ENCODE data around the gene IGF2BP2. TPM values are rescaled to one million over a fixed set of nuclear protein-coding genes. Genes with fewer than 3 reads are reported as not detected.

The IGF2BP2 gene
- total and polyA plus RNA-seq, 2 experiments from 2014 or later: 88.9 to 91.8 TPM

GRCh38 chr3:185759512-185759911 is 65.3 kb downstream of the IGF2BP2 start:
- H3K79me2 ChIP-seq: peaks cover 100% of the 10 kb centered on the region
- H3K4me3 ChIP-seq: no peak overlapping the region
- H3K27me3 ChIP-seq: no peaks in the 10 kb centered on the region
- no peak for DNase-seq (ENCODE audit: low spot score)
- 90% methylated on average over 6 of the region's 6 CpGs for WGBS (ENCODE audit: low lambda C conversion rate, missing lambda C conversion rate)
- H4K20me1 ChIP-seq (ENCODE audit: insufficient read depth, poor library complexity, severe bottlenecking): peaks cover 100% of the 10 kb centered on the region
- H3K27ac ChIP-seq: peak overlapping the region; percentile 55
- peak overlapping the region; percentile 10 for H3K4me2 ChIP-seq
- H3K9me2 ChIP-seq (replicated peaks; ENCODE audit: insufficient read depth): no peaks in the 10 kb centered on the region
- H3K4me1 ChIP-seq (ENCODE audit: insufficient read depth): peaks cover 53% of the 10 kb centered on the region
- TF ChIP-seq CTCF (IDR thresholded peaks at IDR 0.05; ENCODE audit: poor library complexity): no peak
- no peak for TF ChIP-seq EZH2 (IDR thresholded peaks at IDR 0.05; ENCODE audit: borderline replicate concordance)
- TF ChIP-seq EZH2phosphoT487 (IDR thresholded peaks at IDR 0.05; ENCODE audit: low read depth, severe bottlenecking, unreplicated experiment): no peak
- H3K9me3 ChIP-seq (ENCODE audit: low read depth): no peaks in the 10 kb centered on the region
- H3K36me3 ChIP-seq (replicated peaks; ENCODE audit: insufficient read depth, low read depth): no peaks in the 10 kb centered on the region
- no peak overlapping the region for H2AFZ ChIP-seq

DNA sequence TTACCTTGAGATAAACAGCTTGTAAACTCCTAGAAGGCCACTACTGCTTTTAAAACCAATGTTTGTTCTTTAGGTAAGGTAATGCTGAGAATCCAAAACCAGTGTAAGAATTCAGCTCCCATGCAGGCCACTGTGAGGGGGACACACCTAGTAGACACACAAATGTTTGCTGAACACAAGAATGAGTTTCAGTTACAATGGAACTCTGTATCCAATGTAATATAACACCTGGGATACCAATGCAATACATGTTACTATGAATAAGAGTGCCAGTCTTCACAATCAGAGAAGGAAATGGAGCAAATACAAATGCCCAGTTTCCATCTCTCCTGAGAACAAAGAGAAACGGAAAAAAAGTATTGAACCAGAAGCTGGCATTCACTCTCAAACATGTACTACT is 65.9 kb downstream of the IGF2BP2 start:
- no peak for DNase-seq (ENCODE audit: low spot score)
- 49% methylated on average over 1 of the region's 1 CpG for WGBS (ENCODE audit: low lambda C conversion rate, missing lambda C conversion rate)
- H3K9me2 ChIP-seq (replicated peaks; ENCODE audit: insufficient read depth): no peaks in the 10 kb centered on the region
- TF ChIP-seq EZH2 (IDR thresholded peaks at IDR 0.05; ENCODE audit: borderline replicate concordance) (no peak), EZH2phosphoT487 (IDR thresholded peaks at IDR 0.05; ENCODE audit: low read depth, severe bottlenecking, unreplicated experiment) (no peak)
- H3K27me3 ChIP-seq: no peaks in the 10 kb centered on the region
- peak overlapping the region; percentile 55 for H3K27ac ChIP-seq
- peaks cover 100% of the 10 kb centered on the region for H4K20me1 ChIP-seq (ENCODE audit: insufficient read depth, poor library complexity, severe bottlenecking)
- peaks cover 100% of the 10 kb centered on the region for H3K79me2 ChIP-seq
- peaks cover 47% of the 10 kb centered on the region for H3K4me1 ChIP-seq (ENCODE audit: insufficient read depth)
- H2AFZ ChIP-seq: no peak overlapping the region
- no peaks in the 10 kb centered on the region for H3K36me3 ChIP-seq (replicated peaks; ENCODE audit: insufficient read depth, low read depth)
- peak overlapping the region; percentile 10 for H3K4me2 ChIP-seq
- no peaks in the 10 kb centered on the region for H3K9me3 ChIP-seq (ENCODE audit: low read depth)
- H3K4me3 ChIP-seq: no peak overlapping the region

DNA sequence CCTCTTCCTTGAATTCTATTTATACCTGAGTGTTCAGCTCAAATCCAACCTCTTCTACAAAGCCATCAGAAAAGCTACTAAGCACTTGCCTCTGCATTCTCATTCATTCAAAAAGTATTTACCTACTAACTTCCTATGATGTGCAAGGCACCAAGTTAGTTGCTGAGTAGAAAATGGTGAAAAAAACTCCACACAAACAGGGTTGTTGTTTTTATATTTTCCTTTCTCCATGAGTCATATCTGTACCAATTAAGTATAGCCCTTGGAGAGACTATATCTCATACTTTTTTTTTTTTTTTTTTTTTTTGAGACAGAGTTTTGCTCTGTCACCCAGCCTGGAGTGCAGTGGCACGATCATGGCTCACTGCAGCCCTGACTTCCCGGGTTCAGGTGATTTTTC is 67.7 kb downstream of the IGF2BP2 start:
- peaks cover 100% of the 10 kb centered on the region for H4K20me1 ChIP-seq (ENCODE audit: insufficient read depth, poor library complexity, severe bottlenecking)

GRCh38 chr3:185756477-185756876 is 68.4 kb downstream of the IGF2BP2 start:
- Histone ChIP-seq H2AFZ (no peak overlapping the region), H3K4me3 (no peak overlapping the region), H3K4me1 (ENCODE audit: insufficient read depth) (peaks cover 29% of the 10 kb centered on the region), H3K79me2 (peaks cover 100% of the 10 kb centered on the region), H3K27me3 (no peaks in the 10 kb centered on the region), H3K4me2 (no peak overlapping the region), H3K36me3 (replicated peaks; ENCODE audit: insufficient read depth, low read depth) (no peaks in the 10 kb centered on the region), H3K9me3 (ENCODE audit: low read depth) (no peaks in the 10 kb centered on the region), H3K9me2 (replicated peaks; ENCODE audit: insufficient read depth) (no peaks in the 10 kb centered on the region), H4K20me1 (ENCODE audit: insufficient read depth, poor library complexity, severe bottlenecking) (peaks cover 100% of the 10 kb centered on the region), H3K27ac (no peak overlapping the region)
- TF ChIP-seq EZH2phosphoT487 (IDR thresholded peaks at IDR 0.05; ENCODE audit: low read depth, severe bottlenecking, unreplicated experiment): no peak
- no peak for TF ChIP-seq CTCF (IDR thresholded peaks at IDR 0.05; ENCODE audit: poor library complexity)
- TF ChIP-seq EZH2 (IDR thresholded peaks at IDR 0.05; ENCODE audit: borderline replicate concordance): no peak
- no peak for DNase-seq (ENCODE audit: low spot score)
- 89% methylated on average over 4 of the region's 4 CpGs for WGBS (ENCODE audit: low lambda C conversion rate, missing lambda C conversion rate)

More for the DNA sequence above, 67.7 kb downstream of the IGF2BP2 start:
- 92% methylated on average over 2 of the region's 2 CpGs for WGBS (ENCODE audit: low lambda C conversion rate, missing lambda C conversion rate)
- H3K36me3 ChIP-seq (replicated peaks; ENCODE audit: insufficient read depth, low read depth): no peaks in the 10 kb centered on the region
- no peaks in the 10 kb centered on the region for H3K27me3 ChIP-seq
- H3K4me3 ChIP-seq: no peak overlapping the region
- H3K4me1 ChIP-seq (ENCODE audit: insufficient read depth): peaks cover 34% of the 10 kb centered on the region
- TF ChIP-seq EZH2 (IDR thresholded peaks at IDR 0.05; ENCODE audit: borderline replicate concordance): no peak
- no peak for TF ChIP-seq CTCF (IDR thresholded peaks at IDR 0.05; ENCODE audit: poor library complexity)
- no peaks in the 10 kb centered on the region for H3K9me3 ChIP-seq (ENCODE audit: low read depth)
- peaks cover 100% of the 10 kb centered on the region for H3K79me2 ChIP-seq
- no peak overlapping the region for H3K27ac ChIP-seq
- DNase-seq (ENCODE audit: low spot score): no peak
- no peaks in the 10 kb centered on the region for H3K9me2 ChIP-seq (replicated peaks; ENCODE audit: insufficient read depth)
- H2AFZ ChIP-seq: no peak overlapping the region
- H3K4me2 ChIP-seq: no peak overlapping the region

All from hepatocyte (in vitro differentiated cells).